Posterior vena cava (tissue), 2 donors: ENCODE results near the gene DCAF4L1. TPM values are rescaled to one million over a fixed set of nuclear protein-coding genes. Genes with fewer than 3 reads are reported as not detected.

Experiments used
- DNase-seq: peaks from one replicate; pipeline ENCODE4 v3.0.0-alpha.2; 2020; ENCODE audit warnings: low spot score
- intact Hi-C, 2 donors: fragments of 100-400 bp; cut with DNase I; formaldehyde crosslinking; loops; one replicate each; pipeline versions ENCODE4 v1.14.1 to v1.14.2; 2022 to 2023
- long read RNA-seq, 2 donors: library from polyadenylated mRNA; unstranded; transcript quantifications; one replicate each; pipeline ENCODE4 v2.0.0, GENCODE V29; 2020 to 2021
- total RNA-seq, 2 donors: library from RNA; stranded (reverse); fragmentation: NEBNext Ultra II Directional; extraction: Animal tissue kit (Norgen Biotek cat#: 25700); gene quantifications; one replicate each; pipeline ENCODE4 v1.2.1, GENCODE V29; 2021
- donor health status: DM: yes; HTN: yes; CAD: no.
- donor health status: DM: yes; HTN: yes; CAD: no.

The DCAF4L1 gene
- under 1 TPM; 0.28 to 0.33 TPM for total RNA-seq
- long read RNA-seq, donor 1: 0 reads
- long read RNA-seq, donor 2: 0 reads

DNA sequence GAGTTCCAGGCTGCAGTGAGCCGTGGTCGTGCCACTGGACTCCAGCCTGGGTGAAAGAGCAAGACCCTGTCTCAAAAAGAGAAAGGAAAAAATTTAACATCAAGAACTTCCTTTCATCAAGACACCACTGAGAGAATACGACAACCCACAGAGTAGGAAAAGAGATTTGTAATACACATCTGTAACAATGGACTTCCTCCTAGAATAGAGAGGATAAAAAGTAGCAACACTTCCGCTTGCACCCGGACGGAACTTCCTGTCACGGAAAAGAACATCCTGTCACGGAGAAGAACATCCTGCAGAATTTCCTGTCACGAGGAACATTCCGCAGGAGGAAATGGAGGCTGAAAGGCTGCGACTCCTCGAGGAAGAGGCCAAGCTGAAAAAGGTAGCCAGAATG is at the start of gene DCAF4L1:
DCAF4L1 (plus strand) TSS at position 301 of the 400 bp plus-strand sequence; CDS start at position 338, 37 bp downstream.
- no peak for DNase-seq
- intact Hi-C loops: no loop called here

GRCh38 chr4:41932988-41933387 is 48.6 kb upstream of the DCAF4L1 start:
- DNase-seq: no peak
- intact Hi-C loops: no loop called here

DNA sequence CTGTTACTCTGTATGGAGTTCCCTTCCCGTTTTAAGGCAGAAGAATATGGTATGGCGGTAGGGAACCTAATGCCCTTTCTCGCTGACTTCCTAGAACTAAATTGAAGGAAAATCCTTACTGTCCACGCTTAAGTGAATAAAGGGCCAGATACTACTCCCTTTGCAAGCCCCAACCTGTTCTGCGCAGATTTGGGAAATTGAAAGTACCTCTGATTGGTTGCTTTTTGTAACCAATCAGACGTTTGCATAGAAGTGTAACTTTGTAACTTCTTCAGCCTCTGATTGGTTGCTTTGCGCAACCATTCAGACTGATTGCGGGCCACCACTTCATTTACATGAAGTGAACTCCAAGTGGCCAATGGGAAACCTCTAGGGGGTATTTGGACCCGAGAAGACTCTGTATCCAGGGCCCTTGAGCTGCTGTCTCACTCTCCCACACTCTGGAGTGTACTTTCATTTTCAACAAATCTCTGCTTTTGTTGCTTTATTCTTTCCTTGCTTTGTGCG is 47.5 kb upstream of the DCAF4L1 start:
- no peak for DNase-seq
- intact Hi-C loops: no loop called here

DNA sequence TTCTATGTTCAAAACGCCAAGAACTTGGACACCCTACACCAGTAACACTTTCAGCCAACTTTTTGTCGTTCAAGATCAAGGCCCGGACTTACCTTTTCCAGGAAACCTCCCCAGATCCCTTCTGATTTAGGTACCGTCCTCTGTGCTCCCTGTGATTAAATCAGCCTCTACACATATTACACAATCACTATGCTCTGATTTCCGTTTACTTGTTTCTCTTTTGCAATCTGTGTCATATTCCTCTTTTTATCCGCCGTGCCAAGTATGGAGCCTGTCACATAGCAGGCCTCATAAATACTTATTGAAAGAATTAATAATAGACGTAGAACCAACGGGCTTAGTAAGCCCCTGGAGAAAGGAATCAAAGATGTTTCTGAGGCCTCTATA is 47.0 kb upstream of the DCAF4L1 start:
- intact Hi-C loops: no loop called here
- no peak for DNase-seq

GRCh38 chr4:41934901-41935651 is 46.5 kb upstream of the DCAF4L1 start, which contains the start of gene TMEM33:
Gene TMEM33, plus strand, starts transcription at chr4:41935429. Its CDS starts 56 bp downstream, at chr4:41935485.
- intact Hi-C loops: no loop called here
- peak; percentile 94 for DNase-seq

DNA sequence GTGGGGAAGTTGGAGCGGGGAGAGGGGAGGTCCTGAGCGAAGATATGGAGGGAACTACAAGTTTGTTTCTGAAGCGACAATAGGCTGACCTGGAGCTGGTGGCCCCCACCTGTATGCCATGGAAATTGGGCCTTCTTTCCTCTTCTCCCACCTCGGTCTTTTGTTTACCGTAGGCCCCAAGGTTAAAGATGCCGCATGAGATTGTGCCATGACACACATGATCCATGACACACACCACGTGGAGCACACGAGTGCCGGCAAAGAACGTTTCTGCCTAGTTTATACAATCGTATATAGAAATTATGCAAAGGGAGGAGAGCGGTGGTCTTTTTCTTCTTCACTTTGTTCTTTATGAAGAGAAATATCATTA is 45.9 kb upstream of the DCAF4L1 start:
- intact Hi-C loops: no loop called here
- no peak for DNase-seq

- intact Hi-C loops: no loop called here
- no peak for DNase-seq
Measured at GRCh38 chr4:41939016-41939626, 42.4 kb upstream of the DCAF4L1 start.

- DNase-seq: no peak
- intact Hi-C loops: no loop called here
Measured at GRCh38 chr4:41940834-41941233, 40.7 kb upstream of the DCAF4L1 start.

- intact Hi-C loops: no loop called here
- DNase-seq: no peak
Measured at GRCh38 chr4:41943506-41943905, 38.0 kb upstream of the DCAF4L1 start.

DNA sequence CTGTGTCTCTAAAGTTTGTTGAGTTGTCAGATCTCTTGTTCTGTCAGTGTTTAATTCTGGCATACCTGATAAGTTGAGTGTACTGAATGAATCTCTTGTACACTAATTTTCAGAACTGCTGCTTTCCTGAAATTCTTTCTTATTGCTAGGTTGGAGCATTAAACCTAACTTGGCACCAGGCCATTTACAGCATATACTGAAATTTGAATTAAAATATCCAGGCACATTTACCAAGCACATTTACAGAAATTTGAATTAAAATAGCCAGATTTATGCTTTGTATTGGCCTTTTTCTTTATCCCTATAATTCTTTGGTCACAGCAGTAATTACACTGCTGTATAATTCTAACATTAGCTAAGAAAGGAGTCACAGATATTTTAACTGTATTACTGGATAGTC is 37.5 kb upstream of the DCAF4L1 start:
- no peak for DNase-seq
- intact Hi-C loops: no loop called here

DNA sequence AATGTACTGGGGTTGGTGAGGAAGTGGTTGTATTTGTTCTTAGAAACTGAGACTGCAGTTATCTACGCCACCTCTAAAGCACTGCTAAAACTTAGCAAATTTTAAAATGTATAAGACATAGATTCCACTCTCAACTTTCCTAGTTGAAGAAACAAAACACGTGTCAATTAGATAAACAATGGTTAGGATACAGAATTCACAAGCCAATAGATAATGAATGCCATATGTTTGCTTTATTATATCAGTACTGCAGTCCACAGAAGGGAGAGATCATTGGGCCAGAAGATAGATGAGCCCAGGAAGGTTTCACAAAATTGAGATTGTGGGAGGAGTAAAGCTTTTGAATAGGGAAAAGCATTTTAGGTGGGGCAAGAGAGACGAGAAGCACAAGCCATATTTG is 32.0 kb upstream of the DCAF4L1 start:
- intact Hi-C loops: no loop called here
- DNase-seq: no peak

DNA sequence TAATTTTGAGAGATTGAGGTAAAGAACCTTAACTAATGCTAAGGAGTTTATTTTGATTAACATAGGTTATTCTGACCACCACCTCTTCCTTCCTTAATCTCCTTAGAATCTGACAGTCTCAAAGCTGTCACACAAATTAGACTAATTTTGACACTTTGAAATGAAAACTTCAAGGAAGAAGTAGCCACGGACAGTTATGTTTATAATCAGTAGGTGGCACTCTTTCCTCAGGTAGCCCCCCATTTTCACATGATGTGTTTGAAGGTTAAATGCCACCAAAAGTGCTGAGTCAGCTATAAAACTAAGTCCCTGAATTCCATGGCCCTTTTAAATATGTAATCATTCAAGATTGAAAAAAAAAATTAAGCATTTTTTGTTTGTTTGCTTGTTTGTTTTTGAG is 23.9 kb upstream of the DCAF4L1 start:
- intact Hi-C loops: no loop called here
- DNase-seq: no peak

DNA sequence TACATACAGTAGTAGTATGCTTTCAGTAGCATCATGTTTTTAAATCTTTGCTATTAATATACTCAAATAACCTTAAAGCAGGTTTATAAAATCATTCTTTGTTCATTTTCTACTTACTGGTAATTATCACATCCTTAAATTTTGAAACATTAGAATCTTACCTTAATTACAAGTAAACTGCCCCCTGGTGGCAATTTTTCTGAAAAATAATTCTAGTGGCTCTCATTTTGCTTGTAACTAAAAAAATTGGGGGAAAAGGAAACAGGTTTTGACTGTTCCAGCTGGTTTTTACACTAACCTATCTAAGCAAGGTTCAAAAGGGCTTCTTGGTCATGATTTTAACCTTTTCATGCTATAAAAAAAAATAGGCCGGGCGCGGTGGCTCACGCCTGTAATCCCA is 18.5 kb upstream of the DCAF4L1 start:
- DNase-seq: no peak
- intact Hi-C loops: loop anchor here in 1 of 2 donors (10.0 kb wide), 1 partner anchor 942 kb away; no protein-coding TSS in a partner anchor

DNA sequence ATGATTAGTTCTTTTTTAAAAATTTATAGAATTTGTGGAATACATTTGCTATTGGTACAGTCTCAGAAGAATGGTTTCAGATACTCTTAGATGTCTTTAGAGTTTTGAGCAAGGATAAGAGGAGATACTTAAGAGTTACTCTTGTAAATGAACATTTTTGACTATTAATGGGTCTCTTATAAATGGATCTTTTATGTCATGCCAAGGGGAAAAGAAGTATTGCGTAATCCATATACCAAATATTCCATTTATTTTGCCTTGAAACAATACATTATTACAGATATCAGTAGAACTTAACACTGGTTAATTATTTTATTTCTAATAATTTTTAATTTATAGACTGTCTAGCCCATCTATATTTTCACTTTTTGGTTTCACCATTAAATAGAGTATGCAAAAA is 17.2 kb upstream of the DCAF4L1 start:
- DNase-seq: no peak
- intact Hi-C loops: loop anchor here in 1 of 2 donors (10.0 kb wide), 1 partner anchor 940 kb away; no protein-coding TSS in a partner anchor

DNA sequence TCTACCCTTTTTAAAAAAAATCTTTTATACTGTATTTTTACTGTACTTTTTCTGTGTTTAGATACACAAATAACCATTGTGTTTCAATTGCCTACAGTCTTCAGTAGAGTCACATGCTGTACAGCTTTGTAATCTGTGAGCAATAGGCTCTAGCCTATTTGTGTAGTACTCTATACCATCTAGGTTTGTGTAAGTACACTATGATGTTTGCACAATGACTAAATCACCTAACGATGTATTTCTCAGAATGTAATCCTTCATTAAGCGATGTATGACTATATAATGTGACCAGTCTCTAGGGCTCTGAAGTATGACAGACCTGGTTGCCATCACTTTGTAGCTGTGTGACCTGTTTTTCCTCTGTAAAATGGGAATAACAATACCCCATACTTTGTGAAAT is 14.2 kb upstream of the DCAF4L1 start:
- intact Hi-C loops: loop anchor here in 1 of 2 donors (10.0 kb wide), 1 partner anchor 937 kb away; no protein-coding TSS in a partner anchor
- DNase-seq: no peak

GRCh38 chr4:41969671-41970070 is 11.9 kb upstream of the DCAF4L1 start:
- intact Hi-C loops: loop anchor here in 1 of 2 donors (10.0 kb wide), 1 partner anchor 935 kb away; no protein-coding TSS in a partner anchor
- no peak for DNase-seq

DNA sequence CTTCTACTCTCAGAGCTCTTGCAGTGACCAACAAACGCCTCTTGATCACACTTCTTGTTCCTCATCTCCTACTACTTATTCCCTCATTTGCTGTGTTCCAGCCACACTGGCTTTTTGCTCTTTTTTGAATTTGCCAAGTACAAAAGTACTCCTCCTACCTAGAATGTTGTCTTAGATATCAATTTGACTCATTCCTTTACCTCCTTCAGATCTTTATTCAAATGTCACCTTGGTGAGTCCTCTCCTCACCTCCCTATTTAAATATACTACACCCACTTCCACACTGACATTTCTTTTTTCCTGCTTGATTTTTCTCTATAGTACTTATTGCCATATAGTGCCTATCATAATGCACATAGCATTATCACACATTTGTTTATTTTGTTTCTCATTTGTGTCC is 6.2 kb upstream of the DCAF4L1 start:
- intact Hi-C loops: no loop called here
- DNase-seq: no peak

DNA sequence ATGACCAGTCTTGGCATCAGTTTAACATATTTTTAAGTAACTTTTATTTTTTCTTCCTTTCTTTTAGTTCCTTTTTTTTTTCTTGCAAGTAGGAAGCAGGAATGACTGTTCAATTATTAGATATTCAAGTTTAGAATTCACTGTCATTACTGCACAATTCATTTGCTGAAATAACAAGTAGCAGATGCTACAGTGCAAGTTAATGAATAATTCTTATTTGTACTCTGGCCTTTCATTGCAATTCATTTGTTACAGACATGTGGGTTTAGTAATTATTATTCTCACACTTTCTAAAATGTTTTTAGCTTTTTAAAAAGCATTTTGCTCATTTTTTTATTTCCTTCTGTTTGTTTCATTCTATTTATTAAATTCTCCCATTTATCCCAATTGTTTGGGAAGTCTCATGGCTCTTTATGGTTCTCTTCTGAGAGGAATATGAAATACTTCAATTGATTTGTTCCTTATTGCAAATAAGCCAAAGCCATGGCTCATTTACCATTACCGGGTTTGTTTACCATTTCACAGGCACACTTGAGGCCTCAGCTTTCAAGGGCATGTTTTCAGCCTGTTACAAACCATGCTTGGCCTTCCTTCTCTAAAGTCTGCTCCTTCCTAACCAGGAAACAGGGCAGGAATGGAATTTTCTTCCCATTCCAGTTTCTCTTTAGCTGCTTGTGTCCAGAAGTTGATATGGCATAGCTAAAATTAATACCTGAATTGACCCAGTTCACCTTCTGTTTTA is 4.6 kb upstream of the DCAF4L1 start:
- DNase-seq: no peak
- intact Hi-C loops: no loop called here

DNA sequence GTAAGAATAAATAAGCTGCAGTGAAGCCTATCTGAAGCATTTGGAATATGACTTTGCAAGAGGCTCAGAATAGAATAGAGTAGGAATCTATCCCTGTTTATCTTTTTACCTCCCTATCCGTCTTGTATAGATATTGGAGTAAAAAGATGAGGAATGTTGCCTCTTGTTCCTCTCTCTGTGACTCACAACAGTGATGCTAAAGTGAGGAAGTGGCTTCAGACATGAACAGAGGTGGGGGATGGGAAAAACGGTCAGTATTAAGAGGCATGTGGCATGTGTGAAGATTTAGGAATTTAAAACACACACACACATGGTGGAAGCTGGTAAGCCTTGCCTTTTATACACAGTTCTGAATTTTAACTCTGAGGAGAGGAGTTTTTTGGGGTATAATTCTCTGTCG is 3.8 kb upstream of the DCAF4L1 start:
- intact Hi-C loops: no loop called here
- no peak for DNase-seq

GRCh38 chr4:41982716-41983115 is 1.2 kb downstream of the DCAF4L1 start:
- intact Hi-C loops: no loop called here

More at GRCh38 chr4:41982716-41983115, 1.2 kb downstream of the DCAF4L1 start:
- DNase-seq: no peak
